Femur (tissue), 1 donor: Measurements from ENCODE around the gene ALDH3A2.

ENCODE experiments used
- DNase-seq: peaks from one replicate; pipeline ENCODE4 v3.0.0-alpha.2; 2017

Gene ALDH3A2

GRCh38 chr17:19717031-19717360 lies 68.4 kb downstream of the ALDH3A2 start:
- DNase-seq, result no peak

GRCh38 chr17:19717411-19717908 lies 68.9 kb downstream of the ALDH3A2 start:
- no peak for DNase-seq

GRCh38 chr17:19718041-19718612 lies 69.6 kb downstream of the ALDH3A2 start:
- DNase-seq, result no peak

GRCh38 chr17:19718613-19719354 lies 70.2 kb downstream of the ALDH3A2 start:
- DNase-seq, result no peak

GRCh38 chr17:19719355-19720209 lies 71.0 kb downstream of the ALDH3A2 start:
- no peak for DNase-seq

GRCh38 chr17:19720210-19720475 lies 71.6 kb downstream of the ALDH3A2 start:
- DNase-seq, result no peak

- peak; percentile 15 for DNase-seq
These were observed 72.3 kb downstream of the ALDH3A2 start for GRCh38 chr17:19720631-19721426.

- DNase-seq, result no peak
These were observed 75.4 kb downstream of the ALDH3A2 start for GRCh38 chr17:19723964-19724363.

- peak; percentile 54 for DNase-seq
These were observed 76.2 kb downstream of the ALDH3A2 start for GRCh38 chr17:19724501-19725420.

- DNase-seq, result no peak
These were observed 76.9 kb downstream of the ALDH3A2 start for GRCh38 chr17:19725486-19725885.

- DNase-seq, result no peak
These were observed 78.3 kb downstream of the ALDH3A2 start for GRCh38 chr17:19726631-19727376.
